ENCODE measurements around the gene PWWP2B. TPM values are rescaled to one million over a fixed set of nuclear protein-coding genes. Genes with fewer than 3 reads are reported as not detected.

Gene PWWP2B
- total and polyA plus RNA-seq, 10 donors, result 22.5 to 50.0 (median 28.0) TPM

DNA sequence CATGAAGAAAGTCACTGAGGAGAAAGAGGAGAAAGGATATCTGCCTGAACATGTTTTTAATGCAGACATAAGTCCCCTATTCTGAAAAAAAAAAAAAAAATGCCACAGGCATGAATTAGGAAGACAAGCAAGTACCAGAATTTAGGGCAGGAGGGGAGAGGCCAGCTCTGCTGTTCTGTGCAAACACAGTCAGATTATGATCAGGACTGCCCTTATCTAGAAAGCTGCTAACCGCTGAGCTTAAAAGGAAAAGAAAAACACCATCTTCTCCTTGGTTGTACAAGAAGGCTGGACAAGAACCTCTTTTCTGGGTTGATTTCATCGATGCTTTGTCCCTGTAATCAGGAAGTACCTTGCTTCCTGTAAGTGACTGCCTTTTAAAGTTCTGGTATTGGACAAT lies 15.3 kb upstream of the PWWP2B start:
- peaks cover 0 to 38% (median 20%) of the 10 kb centered on the region in 6 donors for H3K4me1 ChIP-seq
- no peaks in the 10 kb centered on the region for H3K36me3 ChIP-seq
- no peak overlapping the region for H3K4me3 ChIP-seq
- H3K9me3 ChIP-seq, result no peaks in the 10 kb centered on the region
- DNase-seq, result no peak
- WGBS, 5 donors, result 33 to 59% (median 51%) methylated on average over 2 of the region's 2 CpGs
- peak overlapping the region in 1 of 8 donors; percentile 6 for H3K27ac ChIP-seq
- H3K27me3 ChIP-seq (replicated peaks in 1 of 7), result no peaks in the 10 kb centered on the region
- intact Hi-C loops (cut with DNase I; ENCODE audit: low total_unique reads), result no loop called here
- TF ChIP-seq POLR2A (IDR thresholded peaks at IDR 0.05) (no peak), POLR2AphosphoS5 (IDR thresholded peaks at IDR 0.05) (no peak), CTCF (IDR thresholded peaks at IDR 0.05 in 8 of 11, conservative IDR thresholded peaks at IDR 0.05 in 3 of 11) (no peak)

GRCh38 chr10:132382231-132382922 lies 14.6 kb upstream of the PWWP2B start:
- H3K27ac ChIP-seq, result peak overlapping the region in 1 of 8 donors; percentile 6
- WGBS, 5 donors, result 84 to 91% (median 86%) methylated on average over 16 of the region's 16 CpGs
- H3K9me3 ChIP-seq, result no peaks in the 10 kb centered on the region
- intact Hi-C loops (cut with DNase I; ENCODE audit: low total_unique reads), result no loop called here
- H3K4me3 ChIP-seq, result no peak overlapping the region
- no peaks in the 10 kb centered on the region for H3K27me3 ChIP-seq (replicated peaks in 1 of 7)
- DNase-seq, result peak; percentile 32
- H3K36me3 ChIP-seq, result no peaks in the 10 kb centered on the region
- peaks cover 0 to 41% (median 20%) of the 10 kb centered on the region in 6 donors for H3K4me1 ChIP-seq
- TF ChIP-seq POLR2AphosphoS5 (IDR thresholded peaks at IDR 0.05), result no peak
- TF ChIP-seq CTCF (IDR thresholded peaks at IDR 0.05 in 8 of 11, conservative IDR thresholded peaks at IDR 0.05 in 3 of 11), result no peak
- TF ChIP-seq POLR2A (IDR thresholded peaks at IDR 0.05), result no peak

GRCh38 chr10:132383101-132383500 lies 13.9 kb upstream of the PWWP2B start:
- intact Hi-C loops (cut with DNase I; ENCODE audit: low total_unique reads), result no loop called here
- H3K27ac ChIP-seq, result no peak overlapping the region
- peak; percentile 49 for DNase-seq
- 68 to 82% (median 77%) methylated on average over 8 of the region's 8 CpGs for WGBS, 5 donors
- H3K9me3 ChIP-seq, result no peaks in the 10 kb centered on the region
- peaks cover 4 to 47% (median 25%) of the 10 kb centered on the region in 6 donors for H3K4me1 ChIP-seq
- H3K27me3 ChIP-seq (replicated peaks in 1 of 7), result no peaks in the 10 kb centered on the region
- no peak for TF ChIP-seq CTCF (IDR thresholded peaks at IDR 0.05 in 8 of 11, conservative IDR thresholded peaks at IDR 0.05 in 3 of 11)
- no peak for TF ChIP-seq POLR2AphosphoS5 (IDR thresholded peaks at IDR 0.05)
- TF ChIP-seq POLR2A (IDR thresholded peaks at IDR 0.05), result no peak
- H3K36me3 ChIP-seq, result no peaks in the 10 kb centered on the region
- no peak overlapping the region for H3K4me3 ChIP-seq

DNA sequence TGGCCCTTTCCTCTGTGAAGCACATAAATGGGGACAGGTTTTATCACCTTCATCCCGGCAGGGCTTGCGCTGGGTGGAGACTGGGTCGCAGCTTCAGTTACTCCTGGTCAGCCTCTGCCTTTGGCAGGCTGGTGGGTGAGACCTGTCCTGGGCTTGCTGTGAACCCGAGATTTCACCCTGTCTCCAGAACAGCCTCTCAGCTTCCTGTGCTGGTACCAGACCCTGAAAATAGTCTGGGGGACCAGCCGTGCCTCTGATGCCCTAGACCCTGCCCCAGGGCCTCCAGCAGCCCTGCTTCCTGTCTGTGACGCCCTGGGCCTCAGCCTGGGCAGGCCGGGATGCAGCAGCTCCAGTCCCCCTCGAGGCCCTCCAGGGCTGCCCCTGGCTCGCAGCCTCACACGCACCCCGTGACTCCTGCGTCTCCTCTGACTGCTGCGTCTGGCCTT lies 13.2 kb upstream of the PWWP2B start:
- TF ChIP-seq POLR2A (IDR thresholded peaks at IDR 0.05), result no peak
- TF ChIP-seq CTCF (IDR thresholded peaks at IDR 0.05 in 8 of 11, conservative IDR thresholded peaks at IDR 0.05 in 3 of 11), result no peak
- TF ChIP-seq POLR2AphosphoS5 (IDR thresholded peaks at IDR 0.05), result no peak
- no peaks in the 10 kb centered on the region for H3K27me3 ChIP-seq (replicated peaks in 1 of 7)
- no peaks in the 10 kb centered on the region for H3K36me3 ChIP-seq
- intact Hi-C loops (cut with DNase I; ENCODE audit: low total_unique reads), result no loop called here
- no peak overlapping the region for H3K27ac ChIP-seq
- H3K9me3 ChIP-seq, result no peaks in the 10 kb centered on the region
- peaks cover 4 to 48% (median 26%) of the 10 kb centered on the region in 6 donors for H3K4me1 ChIP-seq
- WGBS, 5 donors, result 65 to 71% (median 70%) methylated on average over 13 of the region's 13 CpGs
- no peak overlapping the region for H3K4me3 ChIP-seq
- DNase-seq, result peak; percentile 67
